OCI-LY1 (cell line): ENCODE measurements around the gene UQCRHL.

ENCODE experiments used
- H2AFZ ChIP-seq: fragments of 200-600 bp; sonication (generic), shearing (Covaris generic); 2 replicates; pipeline ENCODE4 v1.6.0; 2014; ENCODE audit warnings: antibody characterized with exemption, mild to moderate bottlenecking, low read length
- H3F3A ChIP-seq: fragments of 200-600 bp; sonication (generic), shearing (Covaris generic); 2 replicates; pipeline ENCODE4 v1.6.0; 2014; ENCODE audit warnings: mild to moderate bottlenecking, antibody characterized with exemption, low read length, moderate library complexity; ENCODE audit not compliant: insufficient read depth
- H3K27ac ChIP-seq: fragments of 200-600 bp; sonication (generic); 2 replicates; pipeline ENCODE4 v1.5.1; 2014; ENCODE audit warnings: low read length, mixed run types, mild to moderate bottlenecking, low read depth; ENCODE audit not compliant: poor library complexity, severe bottlenecking
- H3K27me3 ChIP-seq: fragments of 200-600 bp; sonication (generic); 2 replicates; pipeline ENCODE4 v1.6.0; 2014; ENCODE audit warnings: antibody characterized with exemption, mild to moderate bottlenecking, low read length, moderate library complexity; ENCODE audit not compliant: insufficient read depth
- H3K36me3 ChIP-seq: fragments of 200-600 bp; sonication (generic); 2 replicates; pipeline ENCODE4 v1.6.1; 2014; ENCODE audit warnings: mild to moderate bottlenecking, antibody characterized with exemption, low read length, moderate library complexity, mixed read lengths; ENCODE audit not compliant: insufficient read depth
- H3K4me1 ChIP-seq: fragments of 200-600 bp; sonication (generic); 2 replicates; pipeline ENCODE4 v1.5.1; 2014; ENCODE audit warnings: mild to moderate bottlenecking, low read length, moderate library complexity; ENCODE audit not compliant: insufficient read depth, severe bottlenecking
- H3K4me2 ChIP-seq: fragments of 200-600 bp; sonication (generic), shearing (Covaris generic); 2 replicates; pipeline ENCODE4 v1.6.1; 2014; ENCODE audit warnings: low read length
- H3K4me3 ChIP-seq: fragments of 200-600 bp; sonication (generic); 2 replicates; pipeline ENCODE4 v1.5.1; 2014; ENCODE audit warnings: low read length, low read depth, mild to moderate bottlenecking, mixed read lengths; ENCODE audit not compliant: poor library complexity, severe bottlenecking
- H3K79me2 ChIP-seq: fragments of 200-600 bp; shearing (Covaris generic); 2 replicates; pipeline ENCODE4 v1.6.1; 2016; ENCODE audit warnings: mixed run types, low read length, mixed read lengths; ENCODE audit not compliant: insufficient read depth
- H3K9ac ChIP-seq: fragments of 200-600 bp; sonication (generic), shearing (Covaris generic); 2 replicates; pipeline ENCODE4 v1.6.1; 2014; ENCODE audit warnings: mild to moderate bottlenecking, low read length, mixed read lengths
- H3K9me2 ChIP-seq: fragments of 200-600 bp; sonication (generic), shearing (Covaris generic); 2 replicates; pipeline ENCODE4 v1.6.1; 2014; ENCODE audit warnings: low read depth, mild to moderate bottlenecking, low read length, mixed read lengths
- H3K9me3 ChIP-seq: fragments of 200-600 bp; shearing (Covaris generic); 2 replicates; pipeline ENCODE4 v1.6.1; 2014; ENCODE audit warnings: low read length, mixed read lengths
- H4K20me1 ChIP-seq: fragments of 200-600 bp; sonication (generic), shearing (Covaris generic); 2 replicates; pipeline ENCODE4 v1.6.0; 2016; ENCODE audit warnings: mild to moderate bottlenecking, low read length; ENCODE audit not compliant: insufficient read depth
- EZH2 ChIP-seq: fragments of 200-600 bp; sonication (generic), shearing (Covaris generic); IDR thresholded peaks from 2 replicates; pipeline ENCODE4 v1.8.0; 2017; ENCODE audit warnings: borderline replicate concordance, mixed run types, mild to moderate bottlenecking, antibody characterized with exemption, low read length, moderate library complexity, mixed read lengths
- TF ChIP-seq, protein P1 (sequence below): fragments of 200-600 bp; sonication (generic), shearing (Covaris generic); IDR thresholded peaks from 2 replicates; pipeline ENCODE4 v1.5.1; 2017; ENCODE audit warnings: mild to moderate bottlenecking, antibody characterized with exemption, low read length, moderate library complexity, mixed read lengths

Gene UQCRHL

DNA sequence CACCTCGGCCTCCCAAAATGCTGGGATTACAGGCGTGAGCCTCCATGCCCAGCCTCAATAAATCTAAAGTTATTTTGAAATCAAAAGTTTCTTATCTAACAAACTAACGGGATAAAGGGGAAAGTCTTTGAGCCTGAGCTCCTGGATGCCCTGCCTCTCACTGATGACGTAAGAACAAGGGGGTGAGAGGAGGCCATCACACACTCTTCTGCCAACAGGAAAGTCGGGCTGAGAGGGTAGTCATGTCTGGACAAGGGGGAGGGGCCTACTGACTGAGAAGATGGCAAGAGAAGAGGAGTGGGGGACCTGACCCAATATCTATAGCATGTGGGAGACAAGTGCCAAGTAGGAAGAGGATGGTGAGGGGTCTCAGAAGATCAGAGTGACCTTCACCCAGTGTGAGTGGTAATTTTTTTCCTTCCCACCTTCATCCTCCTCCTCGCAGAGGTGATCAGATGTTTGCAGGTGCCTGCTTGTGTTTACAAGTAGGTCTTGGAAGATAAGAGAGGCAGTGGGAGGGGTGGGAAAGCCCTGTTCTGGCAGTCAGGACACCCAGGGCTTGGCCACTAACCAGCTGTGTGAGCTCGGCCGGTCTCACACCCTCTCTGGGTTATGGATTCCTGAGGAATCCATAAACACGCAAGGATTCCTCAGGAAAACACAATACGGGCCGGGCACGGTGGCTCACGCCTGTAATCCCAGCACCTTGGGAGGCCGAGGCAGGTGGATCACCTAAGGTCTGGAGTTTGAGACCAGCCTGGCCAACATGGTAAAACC, 9.6 kb downstream of the UQCRHL start:
- no peak for TF ChIP-seq EZH2
- TF ChIP-seq, protein P1, sequence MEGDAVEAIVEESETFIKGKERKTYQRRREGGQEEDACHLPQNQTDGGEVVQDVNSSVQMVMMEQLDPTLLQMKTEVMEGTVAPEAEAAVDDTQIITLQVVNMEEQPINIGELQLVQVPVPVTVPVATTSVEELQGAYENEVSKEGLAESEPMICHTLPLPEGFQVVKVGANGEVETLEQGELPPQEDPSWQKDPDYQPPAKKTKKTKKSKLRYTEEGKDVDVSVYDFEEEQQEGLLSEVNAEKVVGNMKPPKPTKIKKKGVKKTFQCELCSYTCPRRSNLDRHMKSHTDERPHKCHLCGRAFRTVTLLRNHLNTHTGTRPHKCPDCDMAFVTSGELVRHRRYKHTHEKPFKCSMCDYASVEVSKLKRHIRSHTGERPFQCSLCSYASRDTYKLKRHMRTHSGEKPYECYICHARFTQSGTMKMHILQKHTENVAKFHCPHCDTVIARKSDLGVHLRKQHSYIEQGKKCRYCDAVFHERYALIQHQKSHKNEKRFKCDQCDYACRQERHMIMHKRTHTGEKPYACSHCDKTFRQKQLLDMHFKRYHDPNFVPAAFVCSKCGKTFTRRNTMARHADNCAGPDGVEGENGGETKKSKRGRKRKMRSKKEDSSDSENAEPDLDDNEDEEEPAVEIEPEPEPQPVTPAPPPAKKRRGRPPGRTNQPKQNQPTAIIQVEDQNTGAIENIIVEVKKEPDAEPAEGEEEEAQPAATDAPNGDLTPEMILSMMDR = no peak
- Histone ChIP-seq H4K20me1 (no peaks in the 10 kb centered on the region), H3K9me2 (no peaks in the 10 kb centered on the region), H3K4me3 (no peak overlapping the region), H3K4me1 (no peaks in the 10 kb centered on the region), H3K79me2 (no peaks in the 10 kb centered on the region), H3F3A (no peaks in the 10 kb centered on the region), H3K36me3 (no peaks in the 10 kb centered on the region), H3K4me2 (no peak overlapping the region), H3K27ac (no peak overlapping the region), H3K9ac (no peak overlapping the region), H3K9me3 (no peaks in the 10 kb centered on the region), H3K27me3 (peaks cover 8% of the 10 kb centered on the region), H2AFZ (no peak overlapping the region)

DNA sequence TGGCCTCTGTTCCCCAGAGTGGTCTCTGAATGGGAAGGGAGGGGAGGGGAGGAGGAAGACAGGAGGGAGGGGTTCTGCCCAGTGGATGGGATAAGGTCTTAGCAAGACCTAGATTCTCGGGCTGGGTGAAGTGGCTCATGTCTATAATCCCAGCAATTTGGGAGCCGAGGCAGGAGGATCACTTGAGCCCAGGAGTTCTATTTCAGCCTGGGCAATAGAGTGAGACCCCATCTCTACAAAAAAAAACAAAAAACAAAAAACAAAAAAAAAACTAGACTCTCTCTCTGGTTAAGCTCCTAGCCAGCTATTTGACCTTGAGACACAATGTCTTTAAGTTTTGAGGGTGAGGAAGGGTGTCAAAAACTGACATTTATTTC, 11.4 kb downstream of the UQCRHL start:
- no peak overlapping the region for H3K4me3 ChIP-seq
- no peak overlapping the region for H3K9ac ChIP-seq
- no peaks in the 10 kb centered on the region for H3K9me2 ChIP-seq
- H4K20me1 ChIP-seq = no peaks in the 10 kb centered on the region
- H3K4me1 ChIP-seq = no peaks in the 10 kb centered on the region
- H3K36me3 ChIP-seq = no peaks in the 10 kb centered on the region
- no peak overlapping the region for H3K4me2 ChIP-seq
- peaks cover 8% of the 10 kb centered on the region for H3K27me3 ChIP-seq
- no peaks in the 10 kb centered on the region for H3K79me2 ChIP-seq
- no peak overlapping the region for H2AFZ ChIP-seq
- H3K27ac ChIP-seq = no peak overlapping the region
- no peaks in the 10 kb centered on the region for H3F3A ChIP-seq
- no peaks in the 10 kb centered on the region for H3K9me3 ChIP-seq
- TF ChIP-seq EZH2 = no peak
- TF ChIP-seq, protein P1 = no peak

DNA sequence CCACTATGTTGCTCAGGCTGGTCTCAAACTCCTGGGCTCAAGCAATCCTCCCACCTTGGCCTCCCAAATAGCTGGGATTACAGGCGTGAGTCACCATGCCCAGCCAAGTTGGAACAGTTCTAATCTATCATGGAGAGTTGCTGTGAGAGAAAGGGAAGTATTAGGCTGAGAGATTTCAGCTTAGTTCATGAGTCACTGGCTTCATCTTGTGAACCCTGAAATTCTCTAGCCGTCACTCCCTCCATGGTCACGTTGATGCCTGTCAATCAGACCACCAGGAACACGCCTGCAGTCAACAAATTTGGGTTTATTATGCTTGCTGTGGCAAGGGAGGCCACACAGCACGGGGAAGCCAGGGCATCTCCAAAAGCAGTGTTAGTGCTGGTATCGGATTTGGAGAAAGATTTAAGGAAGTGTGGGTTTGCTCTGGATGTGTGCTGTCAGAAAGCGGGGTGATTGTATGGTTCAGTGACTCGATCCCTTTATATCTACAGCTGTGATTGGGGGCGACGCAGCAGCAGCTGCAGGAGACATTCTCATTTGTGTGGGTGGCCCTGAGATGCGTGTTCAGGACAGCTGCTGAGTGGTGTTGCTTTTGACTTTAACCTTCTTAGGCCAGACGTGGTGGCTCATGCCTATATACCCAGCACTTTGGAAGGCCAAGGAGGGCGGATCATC, 18.7 kb downstream of the UQCRHL start:
- no peaks in the 10 kb centered on the region for H3K27me3 ChIP-seq
- no peak overlapping the region for H3K4me3 ChIP-seq
- H3K36me3 ChIP-seq = no peaks in the 10 kb centered on the region
- no peak overlapping the region for H2AFZ ChIP-seq
- H3K27ac ChIP-seq = no peak overlapping the region
- no peak overlapping the region for H3K4me2 ChIP-seq
- no peak overlapping the region for H3K9ac ChIP-seq
- H3K79me2 ChIP-seq = no peaks in the 10 kb centered on the region
- TF ChIP-seq, protein P1 = no peak
- TF ChIP-seq EZH2 = no peak
- H3K9me2 ChIP-seq = no peaks in the 10 kb centered on the region
- no peaks in the 10 kb centered on the region for H3K4me1 ChIP-seq
- no peaks in the 10 kb centered on the region for H4K20me1 ChIP-seq
- no peaks in the 10 kb centered on the region for H3K9me3 ChIP-seq
- H3F3A ChIP-seq = no peaks in the 10 kb centered on the region
